K562 (cell line): ENCODE results near the gene PLEKHM3. TPM values are rescaled to one million over a fixed set of nuclear protein-coding genes. Genes with fewer than 3 reads are reported as not detected.

Experiments
- ARNT ChIP-seq, 2 experiments: fragments of 450-650 bp; IDR thresholded peaks; 2 replicates each; pipeline ENCODE4 v1.6.1; 2016; ENCODE audit warnings: mild to moderate bottlenecking in 1 of 2
- BRD4 ChIP-seq: fragments of 200-600 bp; sonication (generic); IDR thresholded peaks from 2 replicates; pipeline ENCODE4 v1.6.1; 2017; ENCODE audit warnings: inconsistent platforms
- KDM5B ChIP-seq: fragments of 200-600 bp; sonication (generic); IDR thresholded peaks from 2 replicates; pipeline ENCODE4 v1.6.1; 2012; ENCODE audit warnings: low read depth, mild to moderate bottlenecking, moderate library complexity, low read length, control low read depth, inconsistent platforms; ENCODE audit not compliant: insufficient replicate concordance
- KLF6 ChIP-seq: fragments of 250-450 bp; sonication (Bioruptor Pico); IDR thresholded peaks from 2 replicates; pipeline ENCODE4 v1.4.0; 2020; ENCODE audit warnings: mild to moderate bottlenecking, moderate library complexity, borderline replicate concordance
- OTX1 ChIP-seq: fragments of 450-650 bp; formaldehyde crosslinking; IDR thresholded peaks from 2 replicates; pipeline ENCODE4 v1.4.0; 2022; ENCODE audit warnings: mild to moderate bottlenecking
- PHF8 ChIP-seq: fragments of 200-600 bp; sonication (generic); IDR thresholded peaks from 2 replicates; pipeline ENCODE4 v1.6.1; 2012; ENCODE audit warnings: mixed run types, mild to moderate bottlenecking, inconsistent platforms, low read length, moderate library complexity, borderline replicate concordance
- SP2 ChIP-seq: IDR thresholded peaks from 2 replicates; pipeline ENCODE4 v1.6.1; 2011; ENCODE audit warnings: mild to moderate bottlenecking, low read depth, low read length, moderate library complexity; ENCODE audit not compliant: poor library complexity, severe bottlenecking; ENCODE audit errors: extremely low read depth
- ZFPM2 ChIP-seq: fragments of 250-450 bp; sonication (Bioruptor Pico); IDR thresholded peaks from 2 replicates; pipeline ENCODE4 v1.5.1; 2022; ENCODE audit warnings: mild to moderate bottlenecking
- ZNF644 ChIP-seq: fragments of 200-800 bp; sonication (Bioruptor generic); IDR thresholded peaks from 2 replicates; pipeline ENCODE4 v1.6.1; 2016; ENCODE audit warnings: low read depth, missing genetic modification characterization, missing compliant biosample characterization
- polyA plus RNA-seq, 8 experiments: library from polyadenylated mRNA; depleted of rRNA in 4 of 8; stranded (reverse) in 5 of 8; unstranded in 3 of 8; fragments of >200 nt; fragmentation: Nextera tagmentation in 2 of 8; fragmentation: Illumina TruSeq in 1 of 8; extraction: Ambion mirVana in 2 of 8; extraction: Trizol in 1 of 8; gene quantifications; 2 replicates each; pipeline versions ENCODE4 v1.2.1 to v1.2.3, GENCODE V29; 2011 to 2014; ENCODE audit warnings: inconsistent platforms in 1 of 8, missing spikeins in 1 of 8
- total RNA-seq, 7 experiments: library from RNA; depleted of rRNA in 6 of 7; stranded (reverse); fragments of >200 nt in 6 of 7; fragmentation: Illumina TruSeq in 2 of 7; extraction: Trizol in 2 of 7; gene quantifications; 2 replicates each; pipeline versions ENCODE4 v1.2.1 to v1.2.3, GENCODE V29; 2011 to 2021; ENCODE audit warnings: low replicate concordance in 1 of 7
- TF ChIP-seq, protein P1 (sequence below), 2 experiments: fragments of 450-650 bp; formaldehyde crosslinking in 1 of 2; IDR thresholded peaks; 2 replicates each; pipeline versions ENCODE4 v1.4.0 to v1.6.1; 2014 to 2020; ENCODE audit warnings: mild to moderate bottlenecking in 2 of 2, borderline replicate concordance in 1 of 2, low read depth in 1 of 2
- TF ChIP-seq, protein P2 (sequence below): fragments of 250-450 bp; sonication (Bioruptor Pico); IDR thresholded peaks from 2 replicates; pipeline ENCODE4 v1.4.0; 2020; ENCODE audit warnings: mild to moderate bottlenecking, moderate library complexity
- TF ChIP-seq, protein P3 (sequence below): sonication (generic); formaldehyde crosslinking; IDR thresholded peaks from 2 replicates; pipeline ENCODE4 v1.8.0; 2023; ENCODE audit warnings: mild to moderate bottlenecking, missing genetic modification reagents
- TF ChIP-seq, protein P4 (sequence below): IDR thresholded peaks from 2 replicates; pipeline ENCODE4 v1.6.1; 2014; ENCODE audit warnings: antibody characterized with exemption

PLEKHM3 gene
- total and polyA plus RNA-seq, 9 of the 15 experiments (the other 6 are each of a cell fraction or from before 2014, with no cell fraction given) = 0.24 to 1.6 (median 1.0) TPM

DNA sequence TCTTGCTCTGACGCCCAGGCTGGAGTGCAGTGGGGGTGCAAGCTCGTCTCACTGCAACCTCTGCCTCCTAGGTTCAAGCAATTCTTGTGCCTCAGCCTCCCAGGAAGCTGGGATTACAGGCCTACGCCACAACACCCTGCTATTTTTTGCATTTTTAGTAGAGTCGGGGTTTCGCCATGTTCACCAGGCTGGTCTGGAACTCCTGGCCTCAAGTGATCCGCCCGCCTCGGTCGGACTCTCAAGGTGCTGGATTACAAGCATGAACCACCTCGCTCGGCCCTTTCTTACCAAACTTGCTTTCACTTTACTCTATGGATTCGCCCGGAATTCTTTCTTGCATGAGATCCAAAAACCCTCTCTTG lies 252.5 kb downstream of the PLEKHM3 start (continued):
- peak; percentile 13 for TF ChIP-seq KDM5B
- no peak for TF ChIP-seq ZFPM2
- TF ChIP-seq KLF6 (CRISPR knock-in tag) = no peak
- TF ChIP-seq, protein P1, sequence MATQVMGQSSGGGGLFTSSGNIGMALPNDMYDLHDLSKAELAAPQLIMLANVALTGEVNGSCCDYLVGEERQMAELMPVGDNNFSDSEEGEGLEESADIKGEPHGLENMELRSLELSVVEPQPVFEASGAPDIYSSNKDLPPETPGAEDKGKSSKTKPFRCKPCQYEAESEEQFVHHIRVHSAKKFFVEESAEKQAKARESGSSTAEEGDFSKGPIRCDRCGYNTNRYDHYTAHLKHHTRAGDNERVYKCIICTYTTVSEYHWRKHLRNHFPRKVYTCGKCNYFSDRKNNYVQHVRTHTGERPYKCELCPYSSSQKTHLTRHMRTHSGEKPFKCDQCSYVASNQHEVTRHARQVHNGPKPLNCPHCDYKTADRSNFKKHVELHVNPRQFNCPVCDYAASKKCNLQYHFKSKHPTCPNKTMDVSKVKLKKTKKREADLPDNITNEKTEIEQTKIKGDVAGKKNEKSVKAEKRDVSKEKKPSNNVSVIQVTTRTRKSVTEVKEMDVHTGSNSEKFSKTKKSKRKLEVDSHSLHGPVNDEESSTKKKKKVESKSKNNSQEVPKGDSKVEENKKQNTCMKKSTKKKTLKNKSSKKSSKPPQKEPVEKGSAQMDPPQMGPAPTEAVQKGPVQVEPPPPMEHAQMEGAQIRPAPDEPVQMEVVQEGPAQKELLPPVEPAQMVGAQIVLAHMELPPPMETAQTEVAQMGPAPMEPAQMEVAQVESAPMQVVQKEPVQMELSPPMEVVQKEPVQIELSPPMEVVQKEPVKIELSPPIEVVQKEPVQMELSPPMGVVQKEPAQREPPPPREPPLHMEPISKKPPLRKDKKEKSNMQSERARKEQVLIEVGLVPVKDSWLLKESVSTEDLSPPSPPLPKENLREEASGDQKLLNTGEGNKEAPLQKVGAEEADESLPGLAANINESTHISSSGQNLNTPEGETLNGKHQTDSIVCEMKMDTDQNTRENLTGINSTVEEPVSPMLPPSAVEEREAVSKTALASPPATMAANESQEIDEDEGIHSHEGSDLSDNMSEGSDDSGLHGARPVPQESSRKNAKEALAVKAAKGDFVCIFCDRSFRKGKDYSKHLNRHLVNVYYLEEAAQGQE (IDR thresholded peaks at IDR 0.05; ENCODE audit: borderline replicate concordance) = no peak
- TF ChIP-seq, protein P1 (CRISPR knock-in tag; IDR thresholded peaks at IDR 0.05; ENCODE audit: low read depth) = no peak
- TF ChIP-seq ZNF644 (tag) = no peak
- peak; percentile 48; the same call in 1 of the 2 replicates for TF ChIP-seq PHF8
- TF ChIP-seq, protein P2, sequence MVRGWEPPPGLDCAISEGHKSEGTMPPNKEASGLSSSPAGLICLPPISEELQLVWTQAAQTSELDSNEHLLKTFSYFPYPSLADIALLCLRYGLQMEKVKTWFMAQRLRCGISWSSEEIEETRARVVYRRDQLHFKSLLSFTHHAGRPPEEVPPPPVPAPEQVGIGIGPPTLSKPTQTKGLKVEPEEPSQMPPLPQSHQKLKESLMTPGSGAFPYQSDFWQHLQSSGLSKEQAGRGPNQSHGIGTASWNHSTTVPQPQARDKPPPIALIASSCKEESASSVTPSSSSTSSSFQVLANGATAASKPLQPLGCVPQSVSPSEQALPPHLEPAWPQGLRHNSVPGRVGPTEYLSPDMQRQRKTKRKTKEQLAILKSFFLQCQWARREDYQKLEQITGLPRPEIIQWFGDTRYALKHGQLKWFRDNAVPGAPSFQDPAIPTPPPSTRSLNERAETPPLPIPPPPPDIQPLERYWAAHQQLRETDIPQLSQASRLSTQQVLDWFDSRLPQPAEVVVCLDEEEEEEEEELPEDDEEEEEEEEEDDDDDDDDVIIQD = no peak
- no peak for TF ChIP-seq BRD4
- TF ChIP-seq, protein P3, sequence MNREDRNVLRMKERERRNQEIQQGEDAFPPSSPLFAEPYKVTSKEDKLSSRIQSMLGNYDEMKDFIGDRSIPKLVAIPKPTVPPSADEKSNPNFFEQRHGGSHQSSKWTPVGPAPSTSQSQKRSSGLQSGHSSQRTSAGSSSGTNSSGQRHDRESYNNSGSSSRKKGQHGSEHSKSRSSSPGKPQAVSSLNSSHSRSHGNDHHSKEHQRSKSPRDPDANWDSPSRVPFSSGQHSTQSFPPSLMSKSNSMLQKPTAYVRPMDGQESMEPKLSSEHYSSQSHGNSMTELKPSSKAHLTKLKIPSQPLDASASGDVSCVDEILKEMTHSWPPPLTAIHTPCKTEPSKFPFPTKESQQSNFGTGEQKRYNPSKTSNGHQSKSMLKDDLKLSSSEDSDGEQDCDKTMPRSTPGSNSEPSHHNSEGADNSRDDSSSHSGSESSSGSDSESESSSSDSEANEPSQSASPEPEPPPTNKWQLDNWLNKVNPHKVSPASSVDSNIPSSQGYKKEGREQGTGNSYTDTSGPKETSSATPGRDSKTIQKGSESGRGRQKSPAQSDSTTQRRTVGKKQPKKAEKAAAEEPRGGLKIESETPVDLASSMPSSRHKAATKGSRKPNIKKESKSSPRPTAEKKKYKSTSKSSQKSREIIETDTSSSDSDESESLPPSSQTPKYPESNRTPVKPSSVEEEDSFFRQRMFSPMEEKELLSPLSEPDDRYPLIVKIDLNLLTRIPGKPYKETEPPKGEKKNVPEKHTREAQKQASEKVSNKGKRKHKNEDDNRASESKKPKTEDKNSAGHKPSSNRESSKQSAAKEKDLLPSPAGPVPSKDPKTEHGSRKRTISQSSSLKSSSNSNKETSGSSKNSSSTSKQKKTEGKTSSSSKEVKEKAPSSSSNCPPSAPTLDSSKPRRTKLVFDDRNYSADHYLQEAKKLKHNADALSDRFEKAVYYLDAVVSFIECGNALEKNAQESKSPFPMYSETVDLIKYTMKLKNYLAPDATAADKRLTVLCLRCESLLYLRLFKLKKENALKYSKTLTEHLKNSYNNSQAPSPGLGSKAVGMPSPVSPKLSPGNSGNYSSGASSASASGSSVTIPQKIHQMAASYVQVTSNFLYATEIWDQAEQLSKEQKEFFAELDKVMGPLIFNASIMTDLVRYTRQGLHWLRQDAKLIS (CRISPR knock-in tag) = 0 out of 2 replicates have a peak, but pooled peaks have one; percentile 38
- no peak for TF ChIP-seq ARNT (IDR thresholded peaks at IDR 0.05)
- TF ChIP-seq, protein P4, sequence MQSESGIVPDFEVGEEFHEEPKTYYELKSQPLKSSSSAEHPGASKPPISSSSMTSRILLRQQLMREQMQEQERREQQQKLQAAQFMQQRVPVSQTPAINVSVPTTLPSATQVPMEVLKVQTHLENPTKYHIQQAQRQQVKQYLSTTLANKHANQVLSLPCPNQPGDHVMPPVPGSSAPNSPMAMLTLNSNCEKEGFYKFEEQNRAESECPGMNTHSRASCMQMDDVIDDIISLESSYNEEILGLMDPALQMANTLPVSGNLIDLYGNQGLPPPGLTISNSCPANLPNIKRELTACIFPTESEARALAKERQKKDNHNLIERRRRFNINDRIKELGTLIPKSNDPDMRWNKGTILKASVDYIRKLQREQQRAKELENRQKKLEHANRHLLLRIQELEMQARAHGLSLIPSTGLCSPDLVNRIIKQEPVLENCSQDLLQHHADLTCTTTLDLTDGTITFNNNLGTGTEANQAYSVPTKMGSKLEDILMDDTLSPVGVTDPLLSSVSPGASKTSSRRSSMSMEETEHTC = no peak
- TF ChIP-seq OTX1 = no peak
- no peak for TF ChIP-seq SP2
